Measurements from ENCODE around the gene PPCDC.
"Not testable (repeated sequence)": the region's sequence is repeated elsewhere in the genome, so short reads cannot be mapped to it uniquely, and the experiment has no call there.

Gene PPCDC

GRCh38 chr15:75068748-75069147 lies 45.4 kb downstream of the PPCDC start:
- DNase-seq (ENCODE audit: low spot score), result no peak

GRCh38 chr15:75069301-75069925 lies 46.0 kb downstream of the PPCDC start:
- DNase-seq (ENCODE audit: low spot score), result no peak

GRCh38 chr15:75070674-75071073 lies 47.3 kb downstream of the PPCDC start:
- no peak for DNase-seq (ENCODE audit: low spot score)

- DNase-seq (ENCODE audit: low spot score), result no peak
Measured at GRCh38 chr15:75073197-75073596, 49.8 kb downstream of the PPCDC start.

GRCh38 chr15:75076277-75076676 lies 52.9 kb downstream of the PPCDC start:
- DNase-seq (ENCODE audit: low spot score), result no peak

GRCh38 chr15:75077551-75077961 lies 54.2 kb downstream of the PPCDC start:
- DNase-seq (ENCODE audit: low spot score), result not testable (repeated sequence)

- DNase-seq (ENCODE audit: low spot score), result no peak
Measured at GRCh38 chr15:75081150-75081549, 57.8 kb downstream of the PPCDC start.

GRCh38 chr15:75082689-75083088 lies 59.3 kb downstream of the PPCDC start:
- no peak for DNase-seq (ENCODE audit: low spot score)

GRCh38 chr15:75085708-75086107 lies 62.3 kb downstream of the PPCDC start:
- not testable (repeated sequence) for DNase-seq (ENCODE audit: low spot score)

GRCh38 chr15:75089456-75090387 lies 66.3 kb downstream of the PPCDC start:
- no peak for DNase-seq (ENCODE audit: low spot score)

GRCh38 chr15:75090388-75090734 lies 67.0 kb downstream of the PPCDC start:
- DNase-seq (ENCODE audit: low spot score), result no peak

GRCh38 chr15:75091814-75092213 lies 68.4 kb downstream of the PPCDC start:
- no peak for DNase-seq (ENCODE audit: low spot score)

- DNase-seq (ENCODE audit: low spot score), result not testable (repeated sequence)
Measured at GRCh38 chr15:75094961-75095478, 71.6 kb downstream of the PPCDC start.

GRCh38 chr15:75095594-75095993 lies 72.2 kb downstream of the PPCDC start:
- no peak for DNase-seq (ENCODE audit: low spot score)

- no peak for DNase-seq (ENCODE audit: low spot score)
Measured at GRCh38 chr15:75097939-75098338, 74.5 kb downstream of the PPCDC start.

- no peak for DNase-seq (ENCODE audit: low spot score)
Measured at GRCh38 chr15:75098404-75098803, 75.0 kb downstream of the PPCDC start.

All from HuH-7.5 (cell line).